Stomach (tissue), 4 donors: ENCODE measurements around the gene MRGPRE.

ENCODE experiments used
- CTCF ChIP-seq, 7 experiments: fragments of 450-650 bp in 4 of 7; fragments of 200-600 bp in 3 of 7; sonication (generic) in 3 of 7; IDR thresholded peaks; one replicate each; pipeline ENCODE4 v1.5.1; 2016 to 2019; ENCODE audit warnings: antibody characterized with exemption in 7 of 7, control low read depth in 2 of 7, mild to moderate bottlenecking in 1 of 7
- EP300 ChIP-seq: sonication (generic); formaldehyde crosslinking; IDR thresholded peaks from one replicate; pipeline ENCODE4 v1.6.1; 2017; ENCODE audit warnings: antibody characterized with exemption
- POLR2A ChIP-seq, 4 donors: fragments of 450-650 bp; IDR thresholded peaks; one replicate each; pipeline ENCODE4 v1.6.1; 2016; ENCODE audit warnings: antibody characterized with exemption in 4 of 4, control low read depth in 2 of 4, mild to moderate bottlenecking in 1 of 4, moderate library complexity in 1 of 4
- POLR2AphosphoS5 ChIP-seq, 3 donors: sonication (generic); formaldehyde crosslinking; IDR thresholded peaks; one replicate each; pipeline ENCODE4 v1.6.1; 2016; ENCODE audit warnings: antibody characterized with exemption in 3 of 3

- TF ChIP-seq POLR2A (IDR thresholded peaks at IDR 0.05) (no peak), CTCF (IDR thresholded peaks at IDR 0.05) (no peak), EP300 (no peak), POLR2AphosphoS5 (IDR thresholded peaks at IDR 0.05) (no peak)
These were observed 24.6 kb downstream of the MRGPRE start for GRCh38 chr11:3207526-3208189.
